AG09319 (cell line): Measurements from ENCODE around the gene PDSS2.
A peak's percentile ranks its signal among the peaks of the same experiment; 100 is the strongest.

Experiments
- DNase-seq: peaks from one replicate; pipeline ENCODE4 v3.0.0-alpha.2; 2010; ENCODE audit warnings: low read depth; ENCODE audit errors: extremely low read depth
- TF ChIP-seq, protein P1 (sequence below): IDR thresholded peaks from 2 replicates; pipeline ENCODE4 v1.5.1; 2011; ENCODE audit warnings: low read depth, mild to moderate bottlenecking, inconsistent platforms, low read length, moderate library complexity

The PDSS2 gene

DNA sequence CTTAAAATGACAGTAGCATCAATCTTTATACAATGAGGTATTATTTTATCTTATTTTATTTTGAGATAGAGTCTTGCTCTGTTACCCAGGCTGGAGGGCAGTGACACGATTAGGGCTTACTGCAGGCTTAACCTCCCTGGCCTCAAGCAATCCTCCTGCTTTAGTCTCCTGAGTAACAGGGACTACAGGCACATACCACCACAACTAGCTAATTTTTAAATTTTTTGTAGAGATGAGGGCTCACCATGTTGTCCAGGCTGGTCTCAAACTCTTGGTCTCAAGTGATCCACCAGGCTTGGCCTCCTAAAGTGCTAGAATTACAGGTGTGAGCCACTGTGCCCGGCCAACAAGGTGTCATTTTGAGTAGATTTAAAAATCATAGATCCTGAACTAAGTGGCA, 125.9 kb downstream of the PDSS2 start:
- TF ChIP-seq, protein P1, sequence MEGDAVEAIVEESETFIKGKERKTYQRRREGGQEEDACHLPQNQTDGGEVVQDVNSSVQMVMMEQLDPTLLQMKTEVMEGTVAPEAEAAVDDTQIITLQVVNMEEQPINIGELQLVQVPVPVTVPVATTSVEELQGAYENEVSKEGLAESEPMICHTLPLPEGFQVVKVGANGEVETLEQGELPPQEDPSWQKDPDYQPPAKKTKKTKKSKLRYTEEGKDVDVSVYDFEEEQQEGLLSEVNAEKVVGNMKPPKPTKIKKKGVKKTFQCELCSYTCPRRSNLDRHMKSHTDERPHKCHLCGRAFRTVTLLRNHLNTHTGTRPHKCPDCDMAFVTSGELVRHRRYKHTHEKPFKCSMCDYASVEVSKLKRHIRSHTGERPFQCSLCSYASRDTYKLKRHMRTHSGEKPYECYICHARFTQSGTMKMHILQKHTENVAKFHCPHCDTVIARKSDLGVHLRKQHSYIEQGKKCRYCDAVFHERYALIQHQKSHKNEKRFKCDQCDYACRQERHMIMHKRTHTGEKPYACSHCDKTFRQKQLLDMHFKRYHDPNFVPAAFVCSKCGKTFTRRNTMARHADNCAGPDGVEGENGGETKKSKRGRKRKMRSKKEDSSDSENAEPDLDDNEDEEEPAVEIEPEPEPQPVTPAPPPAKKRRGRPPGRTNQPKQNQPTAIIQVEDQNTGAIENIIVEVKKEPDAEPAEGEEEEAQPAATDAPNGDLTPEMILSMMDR, result no peak
- DNase-seq, result no peak

DNA sequence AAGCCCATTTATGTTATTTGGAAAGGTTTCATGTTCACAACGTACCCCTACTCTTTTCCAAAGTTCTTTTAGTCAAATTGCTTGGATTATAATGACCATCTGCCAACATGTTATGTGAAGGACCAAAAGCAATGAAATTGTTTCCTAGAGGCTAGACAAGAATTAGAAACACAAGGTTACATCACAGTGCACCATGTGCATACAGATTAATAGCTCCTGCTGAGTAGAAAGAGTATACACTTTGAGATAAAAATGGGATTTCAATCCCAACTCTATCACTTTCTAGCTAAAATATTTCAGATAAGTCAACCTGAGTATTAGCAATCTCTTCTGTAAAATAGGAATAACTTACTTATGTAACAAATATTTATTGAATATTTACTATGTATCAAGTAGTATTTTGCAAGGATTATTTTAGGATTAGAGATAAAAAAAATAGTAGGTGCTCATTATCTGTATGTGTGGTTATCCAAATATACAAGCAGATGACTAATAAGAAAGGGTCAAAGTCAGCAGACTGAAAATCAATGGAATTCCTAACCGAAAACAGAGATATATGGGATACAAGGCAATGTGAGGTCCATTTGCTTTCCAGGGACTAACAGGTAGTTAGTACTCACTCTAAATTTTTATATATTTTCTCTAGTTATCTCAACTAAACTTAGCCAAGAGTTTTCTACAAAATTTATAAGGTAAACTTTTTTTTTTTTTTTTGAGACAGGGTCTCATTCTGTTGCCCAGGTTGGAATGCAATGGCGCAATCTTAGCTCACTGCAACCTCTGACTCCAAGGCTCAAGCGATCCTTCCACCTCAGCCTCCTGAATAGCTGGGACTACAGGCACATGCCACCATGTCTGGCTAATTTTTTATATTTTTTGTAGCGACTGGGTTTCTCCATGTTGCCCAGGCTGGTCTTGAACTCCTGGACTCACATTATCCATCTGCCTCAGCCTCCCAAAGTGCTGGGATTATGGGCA, 127.7 kb downstream of the PDSS2 start:
- TF ChIP-seq, protein P1, result no peak
- DNase-seq, result no peak

DNA sequence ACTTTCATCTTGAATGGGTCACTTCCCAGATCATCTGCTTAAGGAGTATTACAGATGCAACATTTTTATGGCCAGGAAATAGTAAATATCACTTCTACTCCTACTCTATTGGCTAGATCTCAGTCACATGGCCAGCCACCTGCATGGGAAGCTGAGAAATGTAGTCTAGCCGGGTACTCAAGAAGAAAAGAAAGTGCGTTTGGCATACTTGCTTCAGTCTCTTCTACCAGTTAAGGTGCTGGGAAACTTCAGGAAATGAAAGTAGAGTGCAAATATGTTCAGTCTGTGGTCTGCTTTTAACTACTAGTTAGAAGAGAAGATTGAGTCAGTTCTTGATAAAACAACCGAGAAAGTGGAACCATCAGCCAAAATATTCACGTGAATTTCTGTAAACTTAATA, 129.2 kb downstream of the PDSS2 start:
- no peak for DNase-seq
- TF ChIP-seq, protein P1, result no peak

DNA sequence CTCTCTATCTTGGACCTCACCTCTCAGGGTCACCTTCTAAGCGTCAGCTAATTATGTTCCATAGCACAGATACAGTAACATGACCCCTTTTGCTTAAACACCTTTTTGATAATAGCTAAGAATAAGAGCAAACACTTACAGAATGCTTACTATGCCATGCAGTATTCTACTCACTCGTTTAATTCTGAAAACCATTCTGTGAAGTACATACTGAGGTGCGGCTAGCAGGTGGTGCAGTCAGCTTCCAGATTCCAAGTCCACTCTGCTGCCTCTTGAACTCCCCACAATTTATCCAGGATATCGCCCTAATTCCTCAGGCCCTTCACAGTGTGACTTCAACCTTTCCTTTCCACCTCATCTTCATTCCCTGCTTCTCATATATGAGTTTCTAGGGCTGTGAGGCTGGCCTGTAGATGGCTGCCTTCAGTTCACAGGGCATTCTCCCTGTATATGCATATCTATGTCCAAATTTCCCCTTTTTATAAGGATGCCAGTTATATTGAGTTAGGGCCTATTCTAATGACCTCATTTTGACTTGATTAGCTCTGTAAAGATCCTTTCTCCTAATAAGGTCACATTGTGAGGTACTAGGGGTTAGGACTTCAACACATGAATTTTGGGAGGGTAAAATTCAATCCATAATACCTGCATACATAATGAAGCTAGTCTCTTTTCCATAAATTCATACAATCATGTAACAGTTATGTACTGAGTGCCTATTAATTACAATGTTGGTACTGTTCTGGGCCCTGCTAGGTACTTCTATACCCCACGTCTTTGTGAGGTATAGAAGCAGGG, 130.1 kb downstream of the PDSS2 start:
- no peak for DNase-seq
- TF ChIP-seq, protein P1, result no peak

DNA sequence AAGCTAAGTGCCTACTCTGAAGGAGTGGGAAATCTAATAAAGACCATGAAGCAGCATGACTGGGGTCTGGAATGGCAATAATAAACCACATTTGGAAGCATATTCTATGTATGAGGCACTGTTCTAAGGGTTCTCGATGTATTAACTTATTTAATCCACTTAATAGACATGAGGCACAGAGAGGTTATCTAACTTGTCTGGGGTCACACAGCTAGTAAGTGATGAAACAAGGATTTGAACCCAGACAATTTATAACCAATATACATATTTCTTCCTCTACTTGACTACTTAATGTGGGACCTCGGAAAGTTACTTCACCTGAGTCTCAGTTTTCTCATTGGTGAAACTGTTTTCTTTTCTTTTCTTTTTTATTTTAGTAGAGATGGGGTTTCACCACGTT, 131.3 kb downstream of the PDSS2 start:
- TF ChIP-seq, protein P1, result no peak
- no peak for DNase-seq

DNA sequence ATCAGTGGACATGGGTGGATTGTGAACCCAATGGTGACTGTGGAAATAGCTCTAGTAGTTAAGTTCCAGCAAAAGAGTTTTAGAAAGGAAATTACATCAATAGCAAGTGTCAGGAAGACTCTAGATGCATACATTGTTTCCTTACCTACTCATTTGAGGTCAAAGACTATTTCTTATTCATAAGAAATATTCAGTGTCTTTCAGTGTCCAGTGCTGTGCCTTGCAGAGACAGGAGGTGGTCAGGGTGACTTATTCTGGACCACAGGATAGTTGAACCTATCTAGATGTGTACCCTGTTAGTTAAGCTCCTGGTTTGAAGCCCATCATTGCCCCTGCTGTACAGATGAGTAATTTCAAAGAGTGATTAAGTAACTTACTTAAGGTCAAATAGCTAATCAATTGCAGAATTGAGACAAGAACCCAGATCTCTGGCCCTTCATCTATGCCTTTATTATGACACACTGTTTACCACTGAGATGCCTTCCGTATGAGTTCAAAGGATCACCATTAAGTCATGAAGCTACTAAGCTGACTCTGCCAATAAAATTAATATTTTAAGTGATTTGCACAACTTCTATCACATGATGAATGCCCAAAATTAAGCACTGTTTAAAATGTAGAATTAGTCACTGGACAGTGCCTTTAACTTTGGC, 136.1 kb downstream of the PDSS2 start:
- TF ChIP-seq, protein P1, result no peak
- DNase-seq, result peak; percentile 34
